WI38 (cell line): Measurements from ENCODE around the gene SEPHS1.
"Not testable (repeated sequence)": the region's sequence is repeated elsewhere in the genome, so short reads cannot be mapped to it uniquely, and the experiment has no call there.

Source experiments
- H3K4me3 ChIP-seq: 2 replicates; pipeline ENCODE4 v1.5.1; 2011; ENCODE audit warnings: low read depth, mild to moderate bottlenecking, control low read depth, low read length
- TF ChIP-seq, protein P1 (sequence below): IDR thresholded peaks from 2 replicates; pipeline ENCODE4 v1.5.1; 2012; ENCODE audit warnings: low read depth, mild to moderate bottlenecking, control low read depth, low read length

SEPHS1 gene

DNA sequence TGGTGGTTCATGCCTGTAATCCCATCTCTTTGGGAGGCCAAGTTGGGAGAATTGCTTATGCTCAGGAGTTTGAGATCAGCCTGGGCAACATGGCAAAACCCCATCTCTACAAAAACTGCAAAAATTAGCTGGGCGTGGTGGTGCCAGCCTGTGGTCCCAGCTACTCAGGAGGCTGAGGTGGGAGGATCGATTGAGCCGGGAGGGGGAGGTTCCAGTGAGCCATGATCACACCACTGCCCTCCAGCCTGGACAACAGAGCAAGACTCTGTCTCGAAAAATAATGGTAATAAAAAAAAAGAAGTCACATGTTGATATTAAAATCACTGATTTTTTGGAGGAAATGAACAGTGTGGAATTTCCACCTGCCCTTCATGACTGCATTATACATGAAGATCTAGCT lies 64.0 kb downstream of the SEPHS1 start:
- TF ChIP-seq, protein P1, sequence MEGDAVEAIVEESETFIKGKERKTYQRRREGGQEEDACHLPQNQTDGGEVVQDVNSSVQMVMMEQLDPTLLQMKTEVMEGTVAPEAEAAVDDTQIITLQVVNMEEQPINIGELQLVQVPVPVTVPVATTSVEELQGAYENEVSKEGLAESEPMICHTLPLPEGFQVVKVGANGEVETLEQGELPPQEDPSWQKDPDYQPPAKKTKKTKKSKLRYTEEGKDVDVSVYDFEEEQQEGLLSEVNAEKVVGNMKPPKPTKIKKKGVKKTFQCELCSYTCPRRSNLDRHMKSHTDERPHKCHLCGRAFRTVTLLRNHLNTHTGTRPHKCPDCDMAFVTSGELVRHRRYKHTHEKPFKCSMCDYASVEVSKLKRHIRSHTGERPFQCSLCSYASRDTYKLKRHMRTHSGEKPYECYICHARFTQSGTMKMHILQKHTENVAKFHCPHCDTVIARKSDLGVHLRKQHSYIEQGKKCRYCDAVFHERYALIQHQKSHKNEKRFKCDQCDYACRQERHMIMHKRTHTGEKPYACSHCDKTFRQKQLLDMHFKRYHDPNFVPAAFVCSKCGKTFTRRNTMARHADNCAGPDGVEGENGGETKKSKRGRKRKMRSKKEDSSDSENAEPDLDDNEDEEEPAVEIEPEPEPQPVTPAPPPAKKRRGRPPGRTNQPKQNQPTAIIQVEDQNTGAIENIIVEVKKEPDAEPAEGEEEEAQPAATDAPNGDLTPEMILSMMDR, result no peak
- no peak overlapping the region for H3K4me3 ChIP-seq

DNA sequence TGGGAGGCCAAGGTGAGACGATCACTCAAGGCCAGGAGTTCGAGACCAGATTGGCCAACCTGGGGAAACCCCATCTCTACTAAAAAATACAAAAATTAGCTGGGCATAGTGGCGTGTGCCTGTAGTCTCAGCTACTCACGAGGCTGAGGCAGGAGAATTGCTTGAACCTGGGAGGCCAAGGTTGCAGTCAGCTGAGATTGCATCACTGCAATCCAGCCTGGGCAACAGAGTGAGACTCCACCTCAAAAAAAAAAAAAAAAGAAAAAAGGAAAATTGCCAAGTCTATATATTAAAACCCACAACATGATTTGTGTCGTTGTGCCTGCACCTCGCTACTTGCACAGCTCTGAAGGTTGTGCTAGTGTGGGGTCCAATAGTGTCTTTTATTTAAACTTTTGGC lies 65.7 kb downstream of the SEPHS1 start:
- not testable (repeated sequence) for H3K4me3 ChIP-seq

DNA sequence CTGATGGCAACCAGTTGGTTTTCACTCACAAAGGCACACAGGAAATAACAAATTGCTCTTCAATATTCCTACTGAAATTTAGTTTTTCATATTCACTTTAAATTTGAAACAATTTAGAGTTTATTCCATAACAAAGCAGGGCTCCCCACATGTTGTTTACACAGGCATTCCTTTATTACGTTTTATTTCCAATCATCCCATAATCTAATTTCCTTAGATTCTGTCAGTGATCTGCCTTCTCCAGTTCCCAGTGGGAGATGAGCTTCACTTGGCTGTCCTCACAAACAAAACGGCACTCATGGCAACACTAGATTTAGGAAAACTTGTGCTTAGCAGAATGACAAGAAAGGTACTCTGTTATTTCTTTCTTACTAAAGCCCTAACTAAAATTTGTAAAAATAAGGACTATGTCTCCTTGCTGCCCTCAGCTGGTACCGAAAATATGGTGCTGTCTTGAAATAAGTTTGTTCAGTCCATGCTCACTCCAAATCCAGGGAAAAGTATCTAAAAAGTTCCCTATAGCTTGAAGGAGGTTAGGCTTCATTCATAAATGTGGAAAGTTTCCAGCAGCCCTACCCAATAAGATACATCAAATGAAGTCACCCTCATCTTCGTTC lies 71.2 kb downstream of the SEPHS1 start:
- no peak overlapping the region for H3K4me3 ChIP-seq
- TF ChIP-seq, protein P1, result 0 out of 2 replicates have a peak, but pooled peaks have one; percentile 6

DNA sequence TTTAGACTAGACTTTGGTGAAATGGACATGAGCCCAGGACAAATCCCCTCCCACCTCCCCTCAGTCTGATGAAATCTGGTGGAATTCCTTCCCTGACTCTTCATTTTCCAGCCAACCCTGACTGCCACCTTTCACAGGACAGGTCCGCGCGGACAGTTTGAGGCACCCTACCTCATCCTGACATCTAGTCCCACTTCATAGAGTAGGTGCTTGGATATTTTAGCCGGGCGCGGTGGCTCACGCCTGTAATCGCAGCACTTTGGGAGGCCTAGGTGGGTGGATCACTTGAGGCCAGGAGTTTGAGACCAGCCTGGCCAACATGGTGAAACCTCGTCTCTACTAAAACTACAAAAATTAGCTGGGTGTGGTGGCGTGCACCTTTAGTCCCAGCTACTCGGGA lies 71.9 kb downstream of the SEPHS1 start:
- H3K4me3 ChIP-seq, result not testable (repeated sequence)

DNA sequence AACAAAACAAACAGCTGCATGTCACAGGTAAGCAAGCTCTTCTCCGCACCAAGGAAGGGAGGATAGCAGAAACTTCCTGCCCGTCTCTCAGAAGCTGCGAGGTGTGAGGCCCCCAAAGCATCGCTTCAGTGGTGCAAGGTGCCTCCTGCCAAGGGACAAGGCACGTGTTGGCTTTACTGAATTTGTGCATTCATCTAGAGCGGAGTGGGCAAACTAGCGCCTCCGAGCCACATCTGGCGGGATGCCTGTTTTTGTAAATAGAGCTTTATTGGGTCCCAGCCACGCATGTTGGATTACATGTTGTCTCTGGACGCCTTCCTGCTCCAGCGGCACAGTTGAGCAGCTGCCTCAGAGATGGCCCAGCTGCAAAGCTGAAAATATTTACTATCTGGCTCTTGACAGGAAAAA lies 75.9 kb downstream of the SEPHS1 start:
- TF ChIP-seq, protein P1, result no peak
- peak overlapping the region; percentile 1; the same call in 1 of the 2 replicates for H3K4me3 ChIP-seq

DNA sequence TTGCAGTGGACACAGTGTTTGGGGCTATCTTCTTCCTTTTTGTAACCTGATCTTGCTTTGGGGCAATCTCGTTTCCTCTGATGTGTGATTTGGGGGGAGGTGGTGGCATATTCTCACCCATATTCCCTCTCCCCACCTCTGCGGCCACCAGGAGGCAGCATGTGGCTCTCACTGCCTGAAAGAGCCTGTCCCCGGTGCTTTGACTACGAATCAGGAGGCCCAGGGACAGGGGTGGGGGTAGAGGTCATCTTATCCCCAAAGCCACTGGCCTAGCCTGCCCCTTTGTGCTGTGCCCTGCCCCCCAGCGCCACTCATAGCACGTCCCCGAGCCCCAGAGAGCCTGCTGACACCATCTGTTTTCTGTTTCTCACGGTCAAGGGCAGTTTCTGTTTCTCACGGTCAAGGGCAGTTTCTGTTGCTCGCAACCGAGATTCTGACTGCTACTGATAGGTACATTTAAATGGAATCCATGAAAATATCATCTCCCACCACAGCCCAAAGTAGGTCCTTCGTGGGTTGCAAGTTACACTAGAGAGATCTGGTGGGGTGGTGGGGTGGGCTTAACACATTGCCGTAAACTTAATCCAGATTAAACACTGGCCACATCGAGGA lies 76.4 kb downstream of the SEPHS1 start:
- TF ChIP-seq, protein P1, result peak; percentile 53
- H3K4me3 ChIP-seq, result peak overlapping the region; percentile 1; the same call in 1 of the 2 replicates

DNA sequence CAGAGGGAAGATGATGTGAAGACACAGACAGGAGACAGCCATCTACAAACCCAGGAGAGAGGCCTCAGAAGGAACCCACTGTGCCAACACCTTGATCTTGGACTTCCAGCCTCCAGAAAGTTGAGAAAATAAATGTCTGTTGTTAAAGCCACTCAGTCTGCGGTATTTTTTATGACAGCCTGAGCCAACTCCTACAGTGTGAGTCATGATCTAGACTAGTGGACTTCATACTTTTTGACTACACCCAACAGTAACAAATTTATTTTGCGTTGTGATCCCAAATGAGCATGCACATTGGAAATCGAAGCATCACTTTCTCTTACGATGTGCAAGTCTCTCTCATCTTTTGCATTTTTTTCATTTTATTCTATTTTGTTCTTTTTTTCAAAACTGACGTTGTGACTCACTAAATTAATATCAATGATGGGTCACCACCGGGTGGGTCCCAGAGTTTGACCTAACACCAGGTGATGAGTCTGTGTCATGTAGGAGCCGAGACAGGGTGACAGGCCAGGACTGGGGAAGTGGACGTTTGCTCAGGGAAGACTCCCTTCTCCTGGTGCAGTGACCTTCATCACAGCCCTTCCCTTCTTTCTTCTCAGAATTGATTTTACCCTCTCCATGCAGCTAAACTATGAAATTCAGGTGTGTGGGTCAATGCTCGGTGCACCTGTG lies 77.1 kb downstream of the SEPHS1 start:
- TF ChIP-seq, protein P1, result no peak
- H3K4me3 ChIP-seq, result no peak overlapping the region

DNA sequence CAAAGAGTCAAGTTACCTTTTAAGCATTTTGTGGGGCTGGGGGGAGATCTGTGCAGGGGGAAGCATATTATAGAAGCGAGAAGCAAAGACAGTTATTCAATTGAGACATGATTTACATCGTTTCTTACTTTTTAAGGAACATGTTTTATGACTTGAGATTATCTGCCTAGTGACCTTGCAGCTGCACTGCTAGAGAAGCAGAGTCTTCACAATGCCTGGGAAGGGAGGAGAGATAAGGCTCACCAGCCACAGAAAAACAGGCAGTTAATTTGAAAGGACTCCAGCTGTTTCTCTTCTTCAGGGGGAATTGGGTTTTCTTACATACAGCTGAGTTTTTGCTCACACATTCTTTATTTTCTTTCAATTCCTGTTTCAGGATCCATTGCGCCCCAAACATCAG lies 79.3 kb downstream of the SEPHS1 start:
- TF ChIP-seq, protein P1, result no peak
- H3K4me3 ChIP-seq, result no peak overlapping the region
